Skeletal muscle satellite cell (primary cell): ENCODE measurements around the gene TDRD1.

Source experiments
- H3K27me3 ChIP-seq: 2 replicates; pipeline ENCODE4 v1.7.0; 2013; ENCODE audit warnings: low read length; ENCODE audit not compliant: control insufficient read depth, insufficient read depth
- H3K36me3 ChIP-seq: 2 replicates; pipeline ENCODE4 v1.7.0; 2013; ENCODE audit warnings: mild to moderate bottlenecking, control low read depth, low read length; ENCODE audit not compliant: insufficient read depth
- H3K4me1 ChIP-seq: 2 replicates; pipeline ENCODE4 v1.7.0; 2013; ENCODE audit warnings: low read length; ENCODE audit not compliant: control insufficient read depth, insufficient read depth
- H3K4me2 ChIP-seq: 2 replicates; pipeline ENCODE4 v1.7.0; 2013; ENCODE audit warnings: mild to moderate bottlenecking, low read length
- H3K4me3 ChIP-seq: 2 replicates; pipeline ENCODE4 v1.7.0; 2013; ENCODE audit warnings: low read length
- H3K9ac ChIP-seq: 2 replicates; pipeline ENCODE4 v1.7.0; 2013; ENCODE audit warnings: mild to moderate bottlenecking, low read depth, low read length, moderate library complexity
- H3K9me3 ChIP-seq: replicated peaks from 2 replicates; pipeline ENCODE4 v1.7.0; 2013; ENCODE audit warnings: mild to moderate bottlenecking, control low read depth, low read length

Gene TDRD1

DNA sequence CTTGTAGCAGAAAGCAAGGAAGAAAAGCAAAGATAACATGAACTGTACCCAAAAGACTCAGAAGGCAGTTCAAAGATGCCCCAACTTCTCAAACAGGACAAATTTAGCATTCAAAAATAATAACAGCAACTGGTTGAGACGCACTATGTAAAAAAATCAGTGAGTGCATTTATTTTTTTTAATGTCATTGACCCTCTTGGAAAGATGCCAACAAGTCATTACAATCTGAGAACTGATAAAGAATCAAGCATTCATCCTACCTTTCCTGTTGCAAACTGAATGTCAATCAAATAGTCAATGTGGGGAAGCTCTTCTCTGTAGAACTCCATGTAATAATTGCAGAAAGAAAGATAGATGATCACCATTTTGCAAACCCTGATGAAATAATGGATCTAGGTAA is 3.5 kb upstream of the TDRD1 start:
- no peaks in the 10 kb centered on the region for H3K9me3 ChIP-seq
- H3K27me3 ChIP-seq = no peaks in the 10 kb centered on the region
- peaks cover 14% of the 10 kb centered on the region for H3K4me1 ChIP-seq
- H3K36me3 ChIP-seq = no peaks in the 10 kb centered on the region
- H3K4me2 ChIP-seq = no peak overlapping the region
- no peak overlapping the region for H3K9ac ChIP-seq
- no peak overlapping the region for H3K4me3 ChIP-seq

DNA sequence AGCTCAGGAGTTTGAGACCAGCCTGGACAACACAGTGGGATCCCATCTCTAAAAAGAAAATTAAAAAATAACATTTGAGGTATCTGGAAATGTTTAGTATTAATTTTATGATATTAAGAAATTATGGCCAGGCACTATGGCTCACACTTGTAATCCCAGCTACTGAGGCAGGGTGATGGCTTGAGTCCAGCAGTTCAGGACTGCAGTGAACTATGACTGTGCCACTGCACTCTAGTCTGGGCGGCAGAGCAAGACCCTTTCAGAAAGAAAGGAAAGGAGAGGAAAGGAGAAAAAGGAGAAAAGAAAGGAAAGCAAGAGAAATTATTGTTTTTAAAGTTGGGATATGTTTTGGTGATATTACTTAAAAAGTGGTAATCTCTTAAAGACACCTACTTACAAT is 2.6 kb upstream of the TDRD1 start:
- H3K36me3 ChIP-seq = no peaks in the 10 kb centered on the region

DNA sequence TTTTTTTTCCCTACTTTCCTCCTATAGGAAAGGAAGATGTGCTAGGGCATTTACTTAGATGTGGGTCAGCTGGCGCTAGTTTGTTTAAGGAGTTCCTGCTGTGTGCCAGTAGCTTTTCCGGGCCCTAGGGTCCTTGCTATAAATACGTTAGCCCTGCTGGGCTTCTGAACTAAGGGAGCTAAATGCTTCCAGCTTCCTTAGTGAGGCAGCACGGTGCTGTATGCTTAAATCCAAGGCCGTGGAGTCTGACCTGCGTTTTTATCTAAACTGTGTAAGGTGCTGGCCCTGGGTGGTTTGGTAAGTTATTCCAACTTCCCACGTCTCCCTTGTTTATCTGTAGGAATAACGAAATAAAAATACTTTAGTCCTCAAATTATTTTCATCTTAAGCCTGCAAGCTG is 594 bp downstream of the TDRD1 start:
- Histone ChIP-seq H3K9ac (no peak overlapping the region), H3K27me3 (no peaks in the 10 kb centered on the region), H3K4me1 (peaks cover 3% of the 10 kb centered on the region), H3K9me3 (no peaks in the 10 kb centered on the region), H3K36me3 (no peaks in the 10 kb centered on the region), H3K4me2 (no peak overlapping the region), H3K4me3 (no peak overlapping the region)

More for the DNA sequence above, 2.6 kb upstream of the TDRD1 start:
- no peak overlapping the region for H3K4me3 ChIP-seq
- H3K4me2 ChIP-seq = no peak overlapping the region
- H3K9me3 ChIP-seq = no peaks in the 10 kb centered on the region
- peaks cover 14% of the 10 kb centered on the region for H3K4me1 ChIP-seq
- no peak overlapping the region for H3K9ac ChIP-seq
- no peaks in the 10 kb centered on the region for H3K27me3 ChIP-seq

DNA sequence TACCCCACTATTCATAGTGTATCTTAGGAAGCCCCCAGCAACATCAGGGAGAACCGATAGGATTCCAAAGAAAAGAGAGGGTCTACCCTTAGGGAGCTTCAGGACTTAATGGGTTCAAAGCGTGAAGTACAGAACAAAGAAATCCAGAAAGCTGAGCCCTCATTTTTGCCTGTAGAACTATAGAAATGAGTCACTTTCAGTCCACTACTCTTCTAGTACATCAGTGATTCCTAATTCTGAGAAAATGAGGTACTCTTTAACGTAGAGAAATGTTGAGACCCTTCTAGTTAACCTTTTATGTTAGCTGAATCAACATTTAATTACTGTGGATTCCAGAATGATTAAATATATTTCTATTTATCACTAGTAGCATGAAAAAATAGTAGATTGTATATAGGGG is 1.8 kb downstream of the TDRD1 start:
- H3K4me1 ChIP-seq = no peaks in the 10 kb centered on the region

DNA sequence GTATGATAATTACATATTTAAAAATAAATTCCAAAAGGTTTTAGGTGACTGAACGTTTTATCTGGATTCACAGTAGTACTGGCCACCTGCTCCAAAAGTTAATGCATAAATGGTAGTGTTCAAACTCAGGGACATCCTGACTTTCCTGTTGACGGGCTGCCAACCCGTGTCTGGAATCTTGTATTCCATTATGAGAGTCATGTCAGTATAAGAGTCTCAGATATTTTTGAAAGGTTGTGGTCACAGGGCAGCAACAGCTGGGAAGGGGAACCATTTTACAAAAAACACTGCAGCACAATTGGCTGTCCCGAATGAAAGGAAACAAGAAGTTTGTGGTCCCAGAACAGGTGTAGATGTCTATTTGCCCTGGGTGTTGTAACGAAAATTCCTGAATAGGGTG is 2.8 kb downstream of the TDRD1 start:
- no peaks in the 10 kb centered on the region for H3K36me3 ChIP-seq
- H3K27me3 ChIP-seq = no peaks in the 10 kb centered on the region
- no peaks in the 10 kb centered on the region for H3K9me3 ChIP-seq
- no peak overlapping the region for H3K9ac ChIP-seq
- H3K4me3 ChIP-seq = no peak overlapping the region
- no peak overlapping the region for H3K4me2 ChIP-seq
- H3K4me1 ChIP-seq = no peaks in the 10 kb centered on the region

More for the DNA sequence above, 1.8 kb downstream of the TDRD1 start:
- Histone ChIP-seq H3K4me3 (no peak overlapping the region), H3K27me3 (no peaks in the 10 kb centered on the region), H3K9ac (no peak overlapping the region), H3K9me3 (no peaks in the 10 kb centered on the region), H3K4me2 (no peak overlapping the region), H3K36me3 (no peaks in the 10 kb centered on the region)

DNA sequence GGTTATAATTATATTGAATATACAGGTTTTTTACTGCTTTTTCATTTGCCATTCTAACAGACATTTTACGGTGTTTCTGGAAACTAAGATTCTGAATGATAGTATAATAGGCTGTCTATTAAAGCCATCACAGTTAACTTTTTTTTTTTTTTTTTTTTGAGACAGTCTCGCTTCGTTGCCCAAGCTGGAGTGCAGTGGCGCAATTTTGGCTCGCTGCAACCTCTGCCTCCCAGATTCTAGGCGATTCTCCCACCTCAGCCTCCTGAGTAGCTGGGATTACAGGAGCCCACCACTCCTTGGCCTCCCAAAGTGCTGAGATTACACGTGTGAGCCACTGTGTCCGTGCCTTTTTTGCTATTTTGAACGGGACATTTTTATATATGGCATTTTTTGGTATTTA is 4.4 kb downstream of the TDRD1 start:
- Histone ChIP-seq H3K9me3 (no peaks in the 10 kb centered on the region), H3K27me3 (peaks cover 3% of the 10 kb centered on the region), H3K4me2 (no peak overlapping the region), H3K4me1 (no peaks in the 10 kb centered on the region), H3K4me3 (no peak overlapping the region), H3K9ac (no peak overlapping the region), H3K36me3 (no peaks in the 10 kb centered on the region)

DNA sequence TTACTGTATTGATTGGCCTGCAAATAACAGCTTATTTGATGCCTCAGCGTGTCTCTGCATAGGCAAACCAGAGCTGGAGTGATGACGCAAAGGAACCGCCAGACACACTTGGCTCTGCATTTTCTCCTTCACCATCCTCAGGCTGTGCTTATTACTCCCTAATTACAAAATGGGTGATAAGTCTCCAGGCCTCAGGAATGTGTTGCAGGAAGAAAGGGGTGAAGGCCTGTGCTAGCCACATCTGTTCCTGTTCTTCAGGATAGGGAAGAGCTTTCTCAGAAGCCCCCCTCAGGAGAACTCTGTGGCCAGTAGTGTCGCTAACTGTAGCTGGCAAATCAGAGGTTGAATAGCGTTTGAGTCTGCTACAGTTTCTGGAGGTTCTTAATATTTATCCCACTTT is 5.1 kb downstream of the TDRD1 start:
- H3K9ac ChIP-seq = no peak overlapping the region
- no peaks in the 10 kb centered on the region for H3K4me1 ChIP-seq
- no peaks in the 10 kb centered on the region for H3K9me3 ChIP-seq
- H3K4me3 ChIP-seq = no peak overlapping the region
- peaks cover 3% of the 10 kb centered on the region for H3K27me3 ChIP-seq
- H3K4me2 ChIP-seq = no peak overlapping the region
- H3K36me3 ChIP-seq = no peaks in the 10 kb centered on the region

DNA sequence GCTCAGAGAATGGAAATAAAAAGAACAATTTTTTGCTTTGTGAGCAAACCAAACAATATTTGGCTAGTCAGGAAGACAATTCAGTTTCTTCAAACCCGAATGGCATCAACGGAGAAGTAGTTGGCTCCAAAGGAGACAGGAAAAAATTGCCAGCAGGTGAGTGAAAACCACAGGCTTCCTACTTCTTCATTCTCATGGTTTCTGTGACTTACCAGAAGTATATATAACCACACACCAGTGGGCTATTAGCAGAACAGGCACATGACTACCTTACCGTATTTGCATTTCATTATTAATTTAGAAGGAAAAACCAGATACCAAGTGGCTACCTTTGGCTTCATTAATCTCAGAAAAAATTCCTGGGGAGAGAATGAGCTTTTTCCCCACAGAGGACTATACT is 8.8 kb downstream of the TDRD1 start:
- Histone ChIP-seq H3K4me1 (no peaks in the 10 kb centered on the region), H3K27me3 (peaks cover 3% of the 10 kb centered on the region), H3K4me2 (no peak overlapping the region), H3K36me3 (no peaks in the 10 kb centered on the region), H3K9ac (no peak overlapping the region), H3K9me3 (no peaks in the 10 kb centered on the region), H3K4me3 (no peak overlapping the region)

DNA sequence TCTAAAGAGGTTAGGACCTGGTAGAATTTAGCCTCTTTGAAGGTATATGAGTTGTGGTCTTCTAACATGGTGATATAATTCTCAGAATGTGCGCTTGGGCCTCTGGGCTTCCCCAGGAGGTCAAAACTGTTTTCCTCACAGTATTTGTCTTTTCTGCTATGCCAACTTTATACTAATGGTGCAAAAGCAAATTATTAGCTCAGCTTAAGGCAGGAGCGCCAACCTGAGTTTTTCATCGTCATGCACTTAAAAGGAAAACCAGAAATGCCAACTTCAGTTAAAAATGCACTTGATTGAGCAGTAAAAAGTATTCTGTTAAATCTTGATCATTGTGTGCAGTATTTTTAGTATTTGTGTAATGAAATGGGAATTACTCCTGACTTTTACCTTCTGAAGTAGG is 9.7 kb downstream of the TDRD1 start:
- H3K27me3 ChIP-seq = peaks cover 3% of the 10 kb centered on the region
- H3K9me3 ChIP-seq = no peaks in the 10 kb centered on the region
- H3K4me1 ChIP-seq = no peaks in the 10 kb centered on the region
- H3K36me3 ChIP-seq = no peaks in the 10 kb centered on the region
- no peak overlapping the region for H3K4me2 ChIP-seq
- no peak overlapping the region for H3K9ac ChIP-seq
- H3K4me3 ChIP-seq = no peak overlapping the region

DNA sequence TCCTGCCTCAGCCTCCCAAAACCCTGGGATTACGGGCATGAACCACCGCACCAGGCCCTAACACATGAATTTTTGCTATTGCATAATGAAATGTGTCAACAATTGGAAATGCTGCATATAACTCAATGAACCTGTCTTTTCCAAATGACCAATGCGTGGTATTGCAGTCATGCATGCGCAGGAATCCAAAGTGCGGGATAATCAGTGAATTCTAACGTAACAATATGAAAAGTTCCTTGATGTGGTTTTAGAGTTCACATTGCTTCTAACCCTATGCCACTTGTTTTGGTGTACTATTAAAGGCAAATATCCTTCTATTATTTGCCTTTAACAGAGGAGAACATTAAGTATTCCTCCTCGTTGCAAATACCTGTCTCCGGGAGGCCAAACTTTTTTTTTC is 10.5 kb downstream of the TDRD1 start:
- Histone ChIP-seq H3K9me3 (no peaks in the 10 kb centered on the region), H3K9ac (no peak overlapping the region), H3K4me3 (no peak overlapping the region), H3K4me2 (no peak overlapping the region), H3K36me3 (no peaks in the 10 kb centered on the region), H3K4me1 (no peaks in the 10 kb centered on the region), H3K27me3 (peaks cover 3% of the 10 kb centered on the region)

DNA sequence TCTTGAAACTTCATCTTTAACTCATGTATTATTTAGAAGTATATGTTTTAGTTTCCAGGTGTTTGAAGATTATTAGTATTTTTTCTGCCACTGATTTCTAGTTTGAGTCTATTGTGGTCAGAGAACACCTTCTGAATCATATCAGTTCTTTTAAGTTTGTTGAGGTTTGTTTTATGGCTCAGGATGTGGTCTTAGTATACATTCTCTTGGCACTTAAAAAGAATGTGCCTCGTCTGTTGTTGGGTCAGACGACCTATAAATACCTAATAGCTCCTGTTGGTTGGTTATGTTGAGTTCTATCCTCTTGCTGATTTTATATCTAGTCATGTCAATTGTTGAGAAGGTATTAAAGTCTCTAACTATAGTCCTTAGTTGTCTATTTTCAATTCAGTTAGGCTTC is 15.9 kb downstream of the TDRD1 start:
- H3K9ac ChIP-seq = no peak overlapping the region

DNA sequence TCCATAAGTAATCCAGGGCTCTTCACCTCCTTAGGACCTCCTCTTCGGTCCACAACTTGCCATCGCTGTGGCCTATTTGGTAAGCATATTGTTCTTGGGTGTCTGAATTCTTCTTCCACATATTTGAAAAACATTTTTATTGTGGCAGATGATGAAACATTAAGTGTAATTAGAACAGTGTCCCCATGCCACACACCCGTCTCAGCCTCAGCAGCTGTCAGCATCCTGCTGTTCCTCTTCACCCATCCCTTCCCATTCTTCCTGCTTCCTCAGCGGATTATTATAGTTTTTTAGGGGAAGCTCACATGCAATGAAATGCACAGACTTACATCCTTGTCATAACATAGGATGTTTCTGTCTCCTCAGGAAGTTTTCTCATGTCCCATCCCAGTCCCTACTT is 20.1 kb downstream of the TDRD1 start:
- Histone ChIP-seq H3K36me3 (no peaks in the 10 kb centered on the region), H3K27me3 (peaks cover 20% of the 10 kb centered on the region), H3K9me3 (no peaks in the 10 kb centered on the region)

More for the DNA sequence above, 15.9 kb downstream of the TDRD1 start:
- Histone ChIP-seq H3K9me3 (no peaks in the 10 kb centered on the region), H3K4me2 (no peak overlapping the region), H3K4me1 (no peaks in the 10 kb centered on the region), H3K36me3 (no peaks in the 10 kb centered on the region), H3K27me3 (peaks cover 12% of the 10 kb centered on the region), H3K4me3 (no peak overlapping the region)

More for the DNA sequence above, 20.1 kb downstream of the TDRD1 start:
- H3K4me3 ChIP-seq = no peak overlapping the region
- no peak overlapping the region for H3K4me2 ChIP-seq
- no peak overlapping the region for H3K9ac ChIP-seq
- H3K4me1 ChIP-seq = no peaks in the 10 kb centered on the region
